MCF 10A (cell line): Measurements from ENCODE around the gene DIAPH1. TPM values are rescaled to one million over a fixed set of nuclear protein-coding genes. Genes with fewer than 3 reads are reported as not detected.

Experiments used
- BruUV-seq: library from RNA; stranded (reverse); fragments of 400-500 nt; replicated peaks from 2 replicates; lab custom pipeline; 2021; lab: Mats Ljungman, UMichigan
- CTCF ChIA-PET: fragments of 300-600 bp; sonication (Branson Sonifier 250); formaldehyde crosslinking; extraction: SDS; loops from one replicate; lab custom pipeline; 2021; ENCODE audit warnings: antibody characterized with exemption, inconsistent platforms; lab: Yijun Ruan, JAX
- POLR2A ChIA-PET: fragments of 300-600, 350-650 bp; sonication (Branson Sonifier 250); formaldehyde crosslinking; extraction: SDS; loops from one replicate; lab custom pipeline; 2020; ENCODE audit warnings: antibody characterized with exemption, inconsistent platforms; lab: Yijun Ruan, JAX
- DNase-seq: peaks from one replicate; pipeline ENCODE4 v3.0.0-alpha.2; 2018; ENCODE audit not compliant: unreplicated experiment
- H3K27ac Mint-ChIP-seq: one replicate; pipeline ENCODE4 v1.8.0; 2022; ENCODE audit warnings: mild to moderate bottlenecking, low read depth, mixed read lengths; ENCODE audit not compliant: unreplicated experiment
- H3K27me3 Mint-ChIP-seq: one replicate; pipeline ENCODE4 v1.8.0; 2022; ENCODE audit warnings: mixed read lengths; ENCODE audit not compliant: insufficient read depth, unreplicated experiment
- H3K36me3 Mint-ChIP-seq: one replicate; pipeline ENCODE4 v1.8.0; 2022; ENCODE audit warnings: mild to moderate bottlenecking, moderate library complexity, mixed read lengths; ENCODE audit not compliant: insufficient read depth, unreplicated experiment
- H3K4me1 Mint-ChIP-seq: one replicate; pipeline ENCODE4 v1.8.0; 2022; ENCODE audit warnings: mixed read lengths; ENCODE audit not compliant: insufficient read depth, unreplicated experiment
- H3K4me3 Mint-ChIP-seq: one replicate; pipeline ENCODE4 v1.8.0; 2022; ENCODE audit warnings: mild to moderate bottlenecking, moderate library complexity, mixed read lengths; ENCODE audit not compliant: unreplicated experiment
- H3K9me3 Mint-ChIP-seq: one replicate; pipeline ENCODE4 v1.8.0; 2022; ENCODE audit warnings: mixed read lengths; ENCODE audit not compliant: unreplicated experiment
- CTCF ChIP-seq: fragments of 200-600 bp; IDR thresholded peaks from one replicate; pipeline ENCODE4 v1.8.0; 2022; ENCODE audit warnings: antibody characterized with exemption, mild to moderate bottlenecking; ENCODE audit not compliant: unreplicated experiment
- intact Hi-C: fragments of 100-400 bp; cut with micrococcal nuclease; formaldehyde crosslinking; loops from 2 replicates; pipeline ENCODE4 v1.14.1; 2022
- total RNA-seq: library from RNA; stranded (reverse); gene quantifications from 2 replicates; pipeline ENCODE4 v1.2.3, GENCODE V29; 2022

The DIAPH1 gene
- total RNA-seq, 1 experiment from 2014 or later: 228 TPM

DNA sequence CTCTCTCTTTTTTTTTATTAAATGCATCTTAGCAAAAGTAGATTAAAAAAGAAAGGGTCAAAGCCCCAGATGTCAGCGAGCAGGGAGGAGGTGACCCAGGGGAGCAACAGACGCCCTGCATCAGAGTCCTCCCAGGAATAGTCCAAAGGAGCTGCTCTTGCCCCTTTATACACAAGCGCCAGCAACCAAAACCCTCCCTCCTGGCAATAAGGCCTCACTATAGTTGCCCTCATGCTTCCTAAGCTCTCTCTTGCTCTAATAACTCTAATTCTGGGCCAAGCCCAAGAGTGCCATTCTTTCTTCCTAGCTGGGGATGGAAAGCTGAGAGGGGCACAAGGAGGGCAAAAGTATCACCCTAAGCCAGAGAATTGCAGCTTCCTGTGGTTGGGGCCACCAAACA, 103.7 kb downstream of the DIAPH1 start:
- H3K36me3 Mint-ChIP-seq: peaks cover 77% of the 10 kb centered on the region
- H3K4me3 Mint-ChIP-seq: no peak overlapping the region
- POLR2A ChIA-PET: interaction anchor here (0.7 to 3.5 kb wide), 9 partner anchors 9 to 102 kb away, joined by 3 to 27 read pairs (median 5); partner anchors contain the start of gene PCDHGC3
- TF ChIP-seq CTCF: no peak
- intact Hi-C loops: no loop called here
- peaks cover 52% of the 10 kb centered on the region for H3K4me1 Mint-ChIP-seq
- TSS peak; percentile 60 for BruUV-seq
- H3K9me3 Mint-ChIP-seq: no peaks in the 10 kb centered on the region
- H3K27me3 Mint-ChIP-seq: no peaks in the 10 kb centered on the region
- peak overlapping the region; percentile 81 for H3K27ac Mint-ChIP-seq
- DNase-seq: no peak
- CTCF ChIA-PET: interaction anchor here (0.5 to 11.5 kb wide), 17 partner anchors 10 to 727 kb away, joined by 3 to 191 read pairs (median 5); partner anchors contain the start of genes PCDHB10, PCDHGA10, PCDHGA12 and PCDHGB5

DNA sequence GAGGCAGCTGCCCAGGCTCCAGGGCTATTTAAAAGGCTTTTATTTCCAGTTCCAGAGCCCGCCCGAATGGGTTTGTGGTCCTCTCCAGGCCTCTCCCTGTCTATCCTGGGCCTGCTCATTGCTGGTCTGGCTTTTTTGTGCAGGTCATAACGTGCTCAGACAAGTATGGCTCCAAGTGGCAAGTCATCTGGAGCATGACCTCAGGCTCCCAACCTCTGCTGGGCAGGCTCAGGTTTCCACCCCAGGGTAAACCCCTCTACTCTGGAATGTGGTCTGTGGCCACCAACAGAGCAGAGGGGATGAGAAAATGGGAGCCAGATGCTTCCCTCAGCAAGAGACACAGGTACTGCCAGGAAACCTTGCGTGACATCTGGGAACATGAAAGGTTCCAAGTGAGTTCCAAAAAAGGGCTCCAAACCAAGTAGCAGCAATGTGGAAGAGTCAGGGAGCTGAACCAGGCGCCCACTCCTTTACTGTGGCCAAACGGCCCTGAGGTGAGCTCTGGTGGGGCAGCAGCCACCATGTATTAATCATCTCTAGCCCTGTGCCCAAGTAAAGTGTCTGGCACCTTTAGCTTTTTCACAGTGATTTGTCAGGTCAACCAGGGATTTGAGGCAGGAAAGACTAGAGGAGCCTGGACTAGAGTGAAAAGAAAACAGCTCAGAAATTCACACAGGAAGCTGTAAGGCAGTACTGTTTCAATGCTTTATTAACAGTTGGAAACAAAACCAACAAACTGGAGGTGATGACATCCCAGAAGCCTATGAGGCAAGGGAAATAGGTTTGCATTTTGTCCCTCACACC, 104.3 kb downstream of the DIAPH1 start:
- H3K36me3 Mint-ChIP-seq: peaks cover 73% of the 10 kb centered on the region
- ChIA-PET POLR2A (interaction anchor here (0.7 to 3.5 kb wide), 11 partner anchors 9 to 102 kb away, joined by 3 to 27 read pairs (median 5); partner anchors contain the start of gene PCDHGC3), CTCF (interaction anchor here (0.5 to 11.5 kb wide), 21 partner anchors 10 to 1216 kb away, joined by 3 to 191 read pairs (median 5); partner anchors contain the start of genes PCDHGA10, PCDHGA12, PCDHGB5 and PCDHGC3)
- DNase-seq: peak; percentile 95
- H3K4me1 Mint-ChIP-seq: peaks cover 51% of the 10 kb centered on the region
- no TSS peak for BruUV-seq
- TF ChIP-seq CTCF: no peak
- no peaks in the 10 kb centered on the region for H3K27me3 Mint-ChIP-seq
- H3K9me3 Mint-ChIP-seq: no peaks in the 10 kb centered on the region
- intact Hi-C loops: no loop called here
- peak overlapping the region; percentile 47 for H3K4me3 Mint-ChIP-seq
- H3K27ac Mint-ChIP-seq: peak overlapping the region; percentile 81

GRCh38 chr5:141513627-141514329, 105.0 kb downstream of the DIAPH1 start:
- Mint-ChIP-seq H3K4me1 (peaks cover 53% of the 10 kb centered on the region), H3K27ac (peak overlapping the region; percentile 81), H3K36me3 (peaks cover 66% of the 10 kb centered on the region), H3K9me3 (no peaks in the 10 kb centered on the region), H3K27me3 (no peaks in the 10 kb centered on the region), H3K4me3 (peak overlapping the region; percentile 47)
- ChIA-PET CTCF (interaction anchor here (0.6 to 11.5 kb wide), 17 partner anchors 11 to 1216 kb away, joined by 3 to 191 read pairs (median 5); partner anchors contain the start of genes PCDHB10, PCDHB13, PCDHB14 and PCDHGA10), POLR2A (interaction anchor here (0.5 to 3.5 kb wide), 8 partner anchors 10 to 193 kb away, joined by 4 to 27 read pairs (median 5); partner anchors contain the start of genes PCDHGC3 and TAF7)
- BruUV-seq: no TSS peak
- TF ChIP-seq CTCF: no peak
- intact Hi-C loops: no loop called here
- peak; percentile 77 for DNase-seq
